ENCODE results near the gene HDAC9.

The HDAC9 gene

GRCh38 chr7:18905316-18905943, 409.9 kb downstream of the HDAC9 start:
- Histone ChIP-seq H3K4me3 (ENCODE audit: low read length) (no peak overlapping the region), H3K9me2 (replicated peaks; ENCODE audit: control insufficient read depth, low read length) (no peaks in the 10 kb centered on the region), H3K27ac (ENCODE audit: low read depth, low read length) (no peak overlapping the region), H3K27me3 (ENCODE audit: control insufficient read depth, low read length) (no peaks in the 10 kb centered on the region), H4K20me1 (ENCODE audit: control insufficient read depth, insufficient read depth, low read depth, low read length) (no peaks in the 10 kb centered on the region), H3K4me2 (ENCODE audit: low read length) (no peak overlapping the region), H3K9me3 (ENCODE audit: control insufficient read depth, insufficient read depth, low read length) (no peaks in the 10 kb centered on the region), H3K79me2 (ENCODE audit: control insufficient read depth, low read length) (no peaks in the 10 kb centered on the region), H3K4me1 (ENCODE audit: control insufficient read depth, low read length) (no peaks in the 10 kb centered on the region), H3K36me3 (ENCODE audit: control insufficient read depth, low read length) (no peaks in the 10 kb centered on the region), H3F3A (ENCODE audit: control insufficient read depth, insufficient read depth) (no peaks in the 10 kb centered on the region)
- TF ChIP-seq EZH2phosphoT487 (IDR thresholded peaks at IDR 0.05; ENCODE audit: borderline replicate concordance, low read length) (no peak), CTCF (IDR thresholded peaks at IDR 0.05; ENCODE audit: low read depth, low read length, poor library complexity, severe bottlenecking) (no peak)

GRCh38 chr7:18906901-18907300, 411.4 kb downstream of the HDAC9 start:
- no peaks in the 10 kb centered on the region for H3F3A ChIP-seq (ENCODE audit: control insufficient read depth, insufficient read depth)
- H3K9me2 ChIP-seq (replicated peaks; ENCODE audit: control insufficient read depth, low read length) = no peaks in the 10 kb centered on the region
- H3K4me1 ChIP-seq (ENCODE audit: control insufficient read depth, low read length) = no peaks in the 10 kb centered on the region
- no peak overlapping the region for H3K4me3 ChIP-seq (ENCODE audit: low read length)
- H3K79me2 ChIP-seq (ENCODE audit: control insufficient read depth, low read length) = no peaks in the 10 kb centered on the region
- TF ChIP-seq CTCF (IDR thresholded peaks at IDR 0.05; ENCODE audit: low read depth, low read length, poor library complexity, severe bottlenecking) (no peak), EZH2phosphoT487 (IDR thresholded peaks at IDR 0.05; ENCODE audit: borderline replicate concordance, low read length) (no peak)
- H4K20me1 ChIP-seq (ENCODE audit: control insufficient read depth, insufficient read depth, low read depth, low read length) = no peaks in the 10 kb centered on the region
- H3K27me3 ChIP-seq (ENCODE audit: control insufficient read depth, low read length) = no peaks in the 10 kb centered on the region
- no peaks in the 10 kb centered on the region for H3K9me3 ChIP-seq (ENCODE audit: control insufficient read depth, insufficient read depth, low read length)
- H3K27ac ChIP-seq (ENCODE audit: low read depth, low read length) = no peak overlapping the region
- H3K4me2 ChIP-seq (ENCODE audit: low read length) = no peak overlapping the region
- no peaks in the 10 kb centered on the region for H3K36me3 ChIP-seq (ENCODE audit: control insufficient read depth, low read length)

- Histone ChIP-seq H3K27ac (ENCODE audit: low read depth, low read length) (no peak overlapping the region), H3K9me3 (ENCODE audit: control insufficient read depth, insufficient read depth, low read length) (no peaks in the 10 kb centered on the region), H3K4me1 (ENCODE audit: control insufficient read depth, low read length) (no peaks in the 10 kb centered on the region), H3F3A (ENCODE audit: control insufficient read depth, insufficient read depth) (no peaks in the 10 kb centered on the region), H4K20me1 (ENCODE audit: control insufficient read depth, insufficient read depth, low read depth, low read length) (no peaks in the 10 kb centered on the region), H3K9me2 (replicated peaks; ENCODE audit: control insufficient read depth, low read length) (no peaks in the 10 kb centered on the region), H3K36me3 (ENCODE audit: control insufficient read depth, low read length) (no peaks in the 10 kb centered on the region), H3K79me2 (ENCODE audit: control insufficient read depth, low read length) (no peaks in the 10 kb centered on the region), H3K27me3 (ENCODE audit: control insufficient read depth, low read length) (no peaks in the 10 kb centered on the region), H3K4me2 (ENCODE audit: low read length) (no peak overlapping the region), H3K4me3 (ENCODE audit: low read length) (no peak overlapping the region)
- TF ChIP-seq EZH2phosphoT487 (IDR thresholded peaks at IDR 0.05; ENCODE audit: borderline replicate concordance, low read length) (no peak), CTCF (IDR thresholded peaks at IDR 0.05; ENCODE audit: low read depth, low read length, poor library complexity, severe bottlenecking) (no peak)
Measured at GRCh38 chr7:18913106-18913505, 417.6 kb downstream of the HDAC9 start.

All from DOHH2 (cell line).